Measurements from ENCODE around the gene GLP2R.

DNA sequence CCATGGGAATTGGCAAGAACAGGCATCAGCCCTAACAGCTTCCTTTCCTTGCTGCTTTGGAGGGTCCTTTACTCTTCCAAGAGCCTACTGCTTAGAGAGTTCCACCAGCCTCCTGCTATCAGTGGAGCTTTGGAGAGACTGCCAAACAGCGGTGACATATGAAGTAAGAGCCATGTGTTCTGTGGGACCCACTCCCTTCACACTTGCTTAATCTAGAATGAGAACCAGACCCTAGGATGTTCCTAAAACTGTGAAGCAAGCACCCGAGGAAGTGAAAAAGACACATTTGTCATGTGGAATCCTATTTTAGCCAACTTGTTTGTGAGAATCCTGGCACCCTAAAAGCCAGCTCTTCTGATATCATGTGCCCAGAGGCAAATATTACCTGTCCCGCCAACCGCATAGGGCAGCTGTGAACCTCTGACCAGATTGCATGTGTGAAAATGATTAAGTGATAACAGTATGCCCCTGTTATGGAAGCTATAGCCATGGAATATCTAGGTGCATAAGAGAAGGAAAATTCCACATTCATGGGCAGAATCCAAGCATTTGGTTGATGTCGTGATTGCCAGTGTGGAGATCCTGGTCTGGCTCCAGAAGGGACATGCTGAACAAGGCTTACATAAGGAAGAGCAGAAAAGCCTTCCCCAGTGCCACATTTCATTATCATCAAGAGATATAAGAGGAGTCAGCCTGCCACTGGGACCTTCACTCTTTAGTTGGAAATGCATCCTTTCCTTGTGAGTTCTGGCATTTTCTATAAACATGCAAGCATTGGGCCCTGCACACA, 60.6 kb downstream of the GLP2R start:
- TF ChIP-seq MXI1 (conservative IDR thresholded peaks at IDR 0.05; ENCODE audit: poor library complexity, severe bottlenecking) (no peak), EP300 (conservative IDR thresholded peaks at IDR 0.05; ENCODE audit: poor library complexity, severe bottlenecking) (no peak), RAD21 (conservative IDR thresholded peaks at IDR 0.05) (no peak), EZH2 (IDR thresholded peaks at IDR 0.05; ENCODE audit: borderline replicate concordance, insufficient read depth, low read length, poor library complexity, severe bottlenecking) (no peak), TAF1 (IDR thresholded peaks at IDR 0.05; ENCODE audit: low read depth) (no peak)
- TF ChIP-seq, protein P1, sequence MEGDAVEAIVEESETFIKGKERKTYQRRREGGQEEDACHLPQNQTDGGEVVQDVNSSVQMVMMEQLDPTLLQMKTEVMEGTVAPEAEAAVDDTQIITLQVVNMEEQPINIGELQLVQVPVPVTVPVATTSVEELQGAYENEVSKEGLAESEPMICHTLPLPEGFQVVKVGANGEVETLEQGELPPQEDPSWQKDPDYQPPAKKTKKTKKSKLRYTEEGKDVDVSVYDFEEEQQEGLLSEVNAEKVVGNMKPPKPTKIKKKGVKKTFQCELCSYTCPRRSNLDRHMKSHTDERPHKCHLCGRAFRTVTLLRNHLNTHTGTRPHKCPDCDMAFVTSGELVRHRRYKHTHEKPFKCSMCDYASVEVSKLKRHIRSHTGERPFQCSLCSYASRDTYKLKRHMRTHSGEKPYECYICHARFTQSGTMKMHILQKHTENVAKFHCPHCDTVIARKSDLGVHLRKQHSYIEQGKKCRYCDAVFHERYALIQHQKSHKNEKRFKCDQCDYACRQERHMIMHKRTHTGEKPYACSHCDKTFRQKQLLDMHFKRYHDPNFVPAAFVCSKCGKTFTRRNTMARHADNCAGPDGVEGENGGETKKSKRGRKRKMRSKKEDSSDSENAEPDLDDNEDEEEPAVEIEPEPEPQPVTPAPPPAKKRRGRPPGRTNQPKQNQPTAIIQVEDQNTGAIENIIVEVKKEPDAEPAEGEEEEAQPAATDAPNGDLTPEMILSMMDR (IDR thresholded peaks at IDR 0.05; ENCODE audit: poor library complexity, severe bottlenecking) = no peak
- TF ChIP-seq, protein P2, sequence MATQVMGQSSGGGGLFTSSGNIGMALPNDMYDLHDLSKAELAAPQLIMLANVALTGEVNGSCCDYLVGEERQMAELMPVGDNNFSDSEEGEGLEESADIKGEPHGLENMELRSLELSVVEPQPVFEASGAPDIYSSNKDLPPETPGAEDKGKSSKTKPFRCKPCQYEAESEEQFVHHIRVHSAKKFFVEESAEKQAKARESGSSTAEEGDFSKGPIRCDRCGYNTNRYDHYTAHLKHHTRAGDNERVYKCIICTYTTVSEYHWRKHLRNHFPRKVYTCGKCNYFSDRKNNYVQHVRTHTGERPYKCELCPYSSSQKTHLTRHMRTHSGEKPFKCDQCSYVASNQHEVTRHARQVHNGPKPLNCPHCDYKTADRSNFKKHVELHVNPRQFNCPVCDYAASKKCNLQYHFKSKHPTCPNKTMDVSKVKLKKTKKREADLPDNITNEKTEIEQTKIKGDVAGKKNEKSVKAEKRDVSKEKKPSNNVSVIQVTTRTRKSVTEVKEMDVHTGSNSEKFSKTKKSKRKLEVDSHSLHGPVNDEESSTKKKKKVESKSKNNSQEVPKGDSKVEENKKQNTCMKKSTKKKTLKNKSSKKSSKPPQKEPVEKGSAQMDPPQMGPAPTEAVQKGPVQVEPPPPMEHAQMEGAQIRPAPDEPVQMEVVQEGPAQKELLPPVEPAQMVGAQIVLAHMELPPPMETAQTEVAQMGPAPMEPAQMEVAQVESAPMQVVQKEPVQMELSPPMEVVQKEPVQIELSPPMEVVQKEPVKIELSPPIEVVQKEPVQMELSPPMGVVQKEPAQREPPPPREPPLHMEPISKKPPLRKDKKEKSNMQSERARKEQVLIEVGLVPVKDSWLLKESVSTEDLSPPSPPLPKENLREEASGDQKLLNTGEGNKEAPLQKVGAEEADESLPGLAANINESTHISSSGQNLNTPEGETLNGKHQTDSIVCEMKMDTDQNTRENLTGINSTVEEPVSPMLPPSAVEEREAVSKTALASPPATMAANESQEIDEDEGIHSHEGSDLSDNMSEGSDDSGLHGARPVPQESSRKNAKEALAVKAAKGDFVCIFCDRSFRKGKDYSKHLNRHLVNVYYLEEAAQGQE (IDR thresholded peaks at IDR 0.05; ENCODE audit: borderline replicate concordance) = no peak
